HEK293 (cell line): ENCODE results near the gene OTOP3.
A peak's percentile ranks its signal among the peaks of the same experiment; 100 is the strongest.

Experiments
- IKZF3 ChIP-seq: fragments of 450-650 bp; IDR thresholded peaks from 2 replicates; pipeline ENCODE4 v1.5.0; 2018; ENCODE audit warnings: missing biosample characterization, mild to moderate bottlenecking, missing genetic modification characterization, moderate library complexity
- KLF16 ChIP-seq: fragments of 450-650 bp; formaldehyde crosslinking; IDR thresholded peaks from 2 replicates; pipeline ENCODE4 v1.5.1; 2017; ENCODE audit warnings: missing biosample characterization, missing genetic modification characterization
- KLF8 ChIP-seq: fragments of 450-650 bp; formaldehyde crosslinking; IDR thresholded peaks from 2 replicates; pipeline ENCODE4 v1.5.1; 2016; ENCODE audit warnings: missing biosample characterization, missing genetic modification characterization
- PRDM1 ChIP-seq: fragments of 450-650 bp; formaldehyde crosslinking; IDR thresholded peaks from 2 replicates; pipeline ENCODE4; 2016; ENCODE audit warnings: missing biosample characterization, missing genetic modification characterization
- RBAK ChIP-seq: fragments of 450-650 bp; formaldehyde crosslinking; IDR thresholded peaks from 2 replicates; pipeline ENCODE4 v1.5.1; 2016; ENCODE audit warnings: missing biosample characterization, missing genetic modification characterization
- SCRT2 ChIP-seq: fragments of 450-650 bp; formaldehyde crosslinking; IDR thresholded peaks from 2 replicates; pipeline ENCODE4 v1.5.1; 2016; ENCODE audit warnings: missing biosample characterization, missing genetic modification characterization
- ZBTB21 ChIP-seq: fragments of 450-650 bp; formaldehyde crosslinking; IDR thresholded peaks from 2 replicates; pipeline ENCODE4 v1.5.1; 2017; ENCODE audit warnings: missing biosample characterization, missing genetic modification characterization
- ZEB2 ChIP-seq: fragments of 450-650 bp; formaldehyde crosslinking; IDR thresholded peaks from 2 replicates; pipeline ENCODE4 v1.5.1; 2016; ENCODE audit warnings: missing biosample characterization, missing genetic modification characterization
- ZFP69B ChIP-seq: fragments of 450-650 bp; formaldehyde crosslinking; IDR thresholded peaks from 2 replicates; pipeline ENCODE4 v1.5.1; 2016; ENCODE audit warnings: missing biosample characterization, missing genetic modification characterization
- ZIC2 ChIP-seq: fragments of 450-650 bp; formaldehyde crosslinking; IDR thresholded peaks from 2 replicates; pipeline ENCODE4 v1.5.1; 2016; ENCODE audit warnings: missing biosample characterization, missing genetic modification characterization
- ZNF132 ChIP-seq: fragments of 450-650 bp; formaldehyde crosslinking; IDR thresholded peaks from 2 replicates; pipeline ENCODE4 v1.5.1; 2017; ENCODE audit warnings: missing biosample characterization, missing genetic modification characterization, borderline replicate concordance
- ZNF133 ChIP-seq: fragments of 450-650 bp; formaldehyde crosslinking; IDR thresholded peaks from 2 replicates; pipeline ENCODE4 v1.5.1; 2016; ENCODE audit warnings: missing biosample characterization, missing genetic modification characterization
- ZNF184 ChIP-seq: fragments of 450-650 bp; IDR thresholded peaks from 2 replicates; pipeline ENCODE4 v1.5.1; 2018; ENCODE audit warnings: missing biosample characterization, mild to moderate bottlenecking, missing genetic modification characterization
- ZNF19 ChIP-seq: fragments of 450-650 bp; formaldehyde crosslinking; IDR thresholded peaks from 2 replicates; pipeline ENCODE4; 2016; ENCODE audit warnings: missing biosample characterization, missing genetic modification characterization, low read depth
- ZNF221 ChIP-seq: fragments of 450-650 bp; formaldehyde crosslinking; IDR thresholded peaks from 2 replicates; pipeline ENCODE4 v1.5.1; 2017; ENCODE audit warnings: missing biosample characterization, missing genetic modification characterization, borderline replicate concordance
- ZNF274 ChIP-seq, 2 experiments: fragments of 200-500 bp in 1 of 2; fragments of 450-650 bp in 1 of 2; sonication (Bioruptor generic) in 1 of 2; formaldehyde crosslinking in 1 of 2; IDR thresholded peaks; 2 replicates each; pipeline versions ENCODE4 v1.5.1 to v1.6.1; 2014 to 2016; ENCODE audit warnings: borderline replicate concordance in 1 of 2, inconsistent platforms in 1 of 2, low read length in 1 of 2, missing biosample characterization in 1 of 2, missing genetic modification characterization in 1 of 2
- ZNF324 ChIP-seq: fragments of 450-650 bp; formaldehyde crosslinking; IDR thresholded peaks from 2 replicates; pipeline ENCODE4 v1.5.1; 2016; ENCODE audit warnings: missing biosample characterization, missing genetic modification characterization
- ZNF391 ChIP-seq: fragments of 450-650 bp; formaldehyde crosslinking; IDR thresholded peaks from 2 replicates; pipeline ENCODE4 v1.5.1; 2016; ENCODE audit warnings: low read depth, missing biosample characterization, missing genetic modification characterization, borderline replicate concordance
- ZNF571 ChIP-seq: fragments of 450-650 bp; formaldehyde crosslinking; IDR thresholded peaks from 2 replicates; pipeline ENCODE4 v1.5.0; 2017; ENCODE audit warnings: missing biosample characterization, missing genetic modification characterization
- ZNF777 ChIP-seq: fragments of 450-650 bp; formaldehyde crosslinking; IDR thresholded peaks from 2 replicates; pipeline ENCODE4 v1.5.1; 2017; ENCODE audit warnings: missing biosample characterization, missing genetic modification characterization, borderline replicate concordance
- ZSCAN16 ChIP-seq: fragments of 450-650 bp; formaldehyde crosslinking; IDR thresholded peaks from 2 replicates; pipeline ENCODE4 v1.5.1; 2016; ENCODE audit warnings: missing biosample characterization, missing genetic modification characterization
- TF ChIP-seq, protein P1 (sequence below): fragments of 450-650 bp; formaldehyde crosslinking; conservative IDR thresholded peaks from 2 replicates; pipeline ENCODE4 v1.5.1; 2016; ENCODE audit warnings: low read depth, missing biosample characterization, missing genetic modification characterization
- TF ChIP-seq, protein P2 (sequence below): fragments of 450-650 bp; IDR thresholded peaks from 2 replicates; pipeline ENCODE4 v1.5.1; 2018; ENCODE audit warnings: missing biosample characterization, mild to moderate bottlenecking, missing genetic modification characterization
- TF ChIP-seq, protein P3 (sequence below): fragments of 450-650 bp; formaldehyde crosslinking; IDR thresholded peaks from 2 replicates; pipeline ENCODE4 v1.5.1; 2016; ENCODE audit warnings: missing biosample characterization, missing genetic modification characterization
- TF ChIP-seq, protein P4 (sequence below): fragments of 450-650 bp; formaldehyde crosslinking; IDR thresholded peaks from 2 replicates; pipeline ENCODE4 v1.5.1; 2017; ENCODE audit warnings: missing biosample characterization, mild to moderate bottlenecking, missing genetic modification characterization, moderate library complexity
- TF ChIP-seq, protein P5 (sequence below): fragments of 450-650 bp; formaldehyde crosslinking; IDR thresholded peaks from 2 replicates; pipeline ENCODE4 v1.5.1; 2016; ENCODE audit warnings: missing biosample characterization, missing genetic modification characterization
- TF ChIP-seq, protein P6 (sequence below): fragments of 450-650 bp; IDR thresholded peaks from 2 replicates; pipeline ENCODE4 v1.5.1; 2018; ENCODE audit warnings: missing biosample characterization, missing genetic modification characterization

The OTOP3 gene

DNA sequence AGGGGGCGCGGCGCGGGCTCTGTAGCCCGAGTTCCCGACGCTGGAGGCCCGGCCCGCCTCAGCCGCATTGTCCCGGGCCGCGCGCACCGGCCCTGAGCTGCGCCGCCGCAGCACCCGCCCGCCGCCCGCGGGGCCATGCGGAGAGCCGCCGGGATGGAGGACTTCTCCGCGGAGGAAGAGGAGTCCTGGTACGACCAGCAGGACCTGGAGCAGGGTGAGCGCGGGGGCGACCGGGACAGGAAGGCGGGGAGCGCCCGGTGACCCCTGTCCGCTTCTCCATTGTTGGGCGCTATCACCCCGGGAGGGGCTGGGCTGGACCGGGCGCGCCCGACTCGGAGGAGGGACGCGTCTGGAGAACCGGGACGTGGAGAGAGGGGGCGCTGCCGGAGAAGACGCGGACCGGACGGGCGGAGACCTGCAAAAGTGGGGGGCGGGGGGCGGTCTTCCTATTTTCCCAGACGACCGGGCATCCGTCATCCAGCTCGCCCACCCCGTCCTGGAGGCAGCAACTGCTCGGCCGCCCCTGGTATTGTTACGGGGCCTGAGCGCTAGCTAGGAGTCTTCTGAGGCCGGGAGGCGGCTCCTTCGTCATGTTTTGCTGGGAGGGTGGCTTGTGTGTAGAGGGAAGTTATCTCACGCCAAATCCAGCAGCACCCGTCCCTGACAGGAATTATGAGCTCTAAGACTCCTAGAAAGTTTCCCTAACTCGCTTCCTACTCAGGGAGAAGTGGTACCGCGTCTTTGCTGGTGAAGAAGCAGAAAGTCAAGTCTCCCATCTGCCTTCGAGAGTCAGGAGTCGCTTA, 52.4 kb downstream of the OTOP3 start (continued):
- TF ChIP-seq, protein P1, sequence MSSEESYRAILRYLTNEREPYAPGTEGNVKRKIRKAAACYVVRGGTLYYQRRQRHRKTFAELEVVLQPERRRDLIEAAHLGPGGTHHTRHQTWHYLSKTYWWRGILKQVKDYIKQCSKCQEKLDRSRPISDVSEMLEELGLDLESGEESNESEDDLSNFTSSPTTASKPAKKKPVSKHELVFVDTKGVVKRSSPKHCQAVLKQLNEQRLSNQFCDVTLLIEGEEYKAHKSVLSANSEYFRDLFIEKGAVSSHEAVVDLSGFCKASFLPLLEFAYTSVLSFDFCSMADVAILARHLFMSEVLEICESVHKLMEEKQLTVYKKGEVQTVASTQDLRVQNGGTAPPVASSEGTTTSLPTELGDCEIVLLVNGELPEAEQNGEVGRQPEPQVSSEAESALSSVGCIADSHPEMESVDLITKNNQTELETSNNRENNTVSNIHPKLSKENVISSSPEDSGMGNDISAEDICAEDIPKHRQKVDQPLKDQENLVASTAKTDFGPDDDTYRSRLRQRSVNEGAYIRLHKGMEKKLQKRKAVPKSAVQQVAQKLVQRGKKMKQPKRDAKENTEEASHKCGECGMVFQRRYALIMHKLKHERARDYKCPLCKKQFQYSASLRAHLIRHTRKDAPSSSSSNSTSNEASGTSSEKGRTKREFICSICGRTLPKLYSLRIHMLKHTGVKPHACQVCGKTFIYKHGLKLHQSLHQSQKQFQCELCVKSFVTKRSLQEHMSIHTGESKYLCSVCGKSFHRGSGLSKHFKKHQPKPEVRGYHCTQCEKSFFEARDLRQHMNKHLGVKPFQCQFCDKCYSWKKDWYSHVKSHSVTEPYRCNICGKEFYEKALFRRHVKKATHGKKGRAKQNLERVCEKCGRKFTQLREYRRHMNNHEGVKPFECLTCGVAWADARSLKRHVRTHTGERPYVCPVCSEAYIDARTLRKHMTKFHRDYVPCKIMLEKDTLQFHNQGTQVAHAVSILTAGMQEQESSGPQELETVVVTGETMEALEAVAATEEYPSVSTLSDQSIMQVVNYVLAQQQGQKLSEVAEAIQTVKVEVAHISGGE (tag by site-specific recombination), result peak; percentile 51
- TF ChIP-seq ZEB2 (tag by site-specific recombination), result peak; percentile 79
- peak; percentile 80 for TF ChIP-seq KLF8 (tag by site-specific recombination)
- TF ChIP-seq, protein P2, sequence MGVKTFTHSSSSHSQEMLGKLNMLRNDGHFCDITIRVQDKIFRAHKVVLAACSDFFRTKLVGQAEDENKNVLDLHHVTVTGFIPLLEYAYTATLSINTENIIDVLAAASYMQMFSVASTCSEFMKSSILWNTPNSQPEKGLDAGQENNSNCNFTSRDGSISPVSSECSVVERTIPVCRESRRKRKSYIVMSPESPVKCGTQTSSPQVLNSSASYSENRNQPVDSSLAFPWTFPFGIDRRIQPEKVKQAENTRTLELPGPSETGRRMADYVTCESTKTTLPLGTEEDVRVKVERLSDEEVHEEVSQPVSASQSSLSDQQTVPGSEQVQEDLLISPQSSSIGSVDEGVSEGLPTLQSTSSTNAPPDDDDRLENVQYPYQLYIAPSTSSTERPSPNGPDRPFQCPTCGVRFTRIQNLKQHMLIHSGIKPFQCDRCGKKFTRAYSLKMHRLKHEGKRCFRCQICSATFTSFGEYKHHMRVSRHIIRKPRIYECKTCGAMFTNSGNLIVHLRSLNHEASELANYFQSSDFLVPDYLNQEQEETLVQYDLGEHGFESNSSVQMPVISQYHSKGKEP (tag by site-specific recombination), result no peak
- TF ChIP-seq, protein P3, sequence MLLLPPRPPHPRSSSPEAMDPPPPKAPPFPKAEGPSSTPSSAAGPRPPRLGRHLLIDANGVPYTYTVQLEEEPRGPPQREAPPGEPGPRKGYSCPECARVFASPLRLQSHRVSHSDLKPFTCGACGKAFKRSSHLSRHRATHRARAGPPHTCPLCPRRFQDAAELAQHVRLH (tag by site-specific recombination), result no peak
- no peak for TF ChIP-seq ZNF777 (tag by site-specific recombination)
- TF ChIP-seq ZNF184 (tag by site-specific recombination), result no peak
- TF ChIP-seq ZNF132 (tag by site-specific recombination), result no peak
- no peak for TF ChIP-seq ZSCAN16 (tag by site-specific recombination)
- TF ChIP-seq ZNF391 (tag by site-specific recombination), result peak; percentile 27; the same call in 1 of the 2 replicates
- TF ChIP-seq RBAK, result no peak
- no peak for TF ChIP-seq ZNF274 (IDR thresholded peaks at IDR 0.05; ENCODE audit: low read length)
- TF ChIP-seq ZNF274 (tag by site-specific recombination; IDR thresholded peaks at IDR 0.05; ENCODE audit: borderline replicate concordance), result no peak
- TF ChIP-seq, protein P4, sequence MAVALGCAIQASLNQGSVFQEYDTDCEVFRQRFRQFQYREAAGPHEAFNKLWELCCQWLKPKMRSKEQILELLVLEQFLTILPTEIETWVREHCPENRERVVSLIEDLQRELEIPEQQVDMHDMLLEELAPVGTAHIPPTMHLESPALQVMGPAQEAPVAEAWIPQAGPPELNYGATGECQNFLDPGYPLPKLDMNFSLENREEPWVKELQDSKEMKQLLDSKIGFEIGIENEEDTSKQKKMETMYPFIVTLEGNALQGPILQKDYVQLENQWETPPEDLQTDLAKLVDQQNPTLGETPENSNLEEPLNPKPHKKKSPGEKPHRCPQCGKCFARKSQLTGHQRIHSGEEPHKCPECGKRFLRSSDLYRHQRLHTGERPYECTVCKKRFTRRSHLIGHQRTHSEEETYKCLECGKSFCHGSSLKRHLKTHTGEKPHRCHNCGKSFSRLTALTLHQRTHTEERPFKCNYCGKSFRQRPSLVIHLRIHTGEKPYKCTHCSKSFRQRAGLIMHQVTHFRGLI (tag by site-specific recombination), result peak; percentile 96
- TF ChIP-seq PRDM1 (tag by site-specific recombination), result peak; percentile 59; the same call in 1 of the 2 replicates
- TF ChIP-seq ZNF324, result no peak
- TF ChIP-seq, protein P5, sequence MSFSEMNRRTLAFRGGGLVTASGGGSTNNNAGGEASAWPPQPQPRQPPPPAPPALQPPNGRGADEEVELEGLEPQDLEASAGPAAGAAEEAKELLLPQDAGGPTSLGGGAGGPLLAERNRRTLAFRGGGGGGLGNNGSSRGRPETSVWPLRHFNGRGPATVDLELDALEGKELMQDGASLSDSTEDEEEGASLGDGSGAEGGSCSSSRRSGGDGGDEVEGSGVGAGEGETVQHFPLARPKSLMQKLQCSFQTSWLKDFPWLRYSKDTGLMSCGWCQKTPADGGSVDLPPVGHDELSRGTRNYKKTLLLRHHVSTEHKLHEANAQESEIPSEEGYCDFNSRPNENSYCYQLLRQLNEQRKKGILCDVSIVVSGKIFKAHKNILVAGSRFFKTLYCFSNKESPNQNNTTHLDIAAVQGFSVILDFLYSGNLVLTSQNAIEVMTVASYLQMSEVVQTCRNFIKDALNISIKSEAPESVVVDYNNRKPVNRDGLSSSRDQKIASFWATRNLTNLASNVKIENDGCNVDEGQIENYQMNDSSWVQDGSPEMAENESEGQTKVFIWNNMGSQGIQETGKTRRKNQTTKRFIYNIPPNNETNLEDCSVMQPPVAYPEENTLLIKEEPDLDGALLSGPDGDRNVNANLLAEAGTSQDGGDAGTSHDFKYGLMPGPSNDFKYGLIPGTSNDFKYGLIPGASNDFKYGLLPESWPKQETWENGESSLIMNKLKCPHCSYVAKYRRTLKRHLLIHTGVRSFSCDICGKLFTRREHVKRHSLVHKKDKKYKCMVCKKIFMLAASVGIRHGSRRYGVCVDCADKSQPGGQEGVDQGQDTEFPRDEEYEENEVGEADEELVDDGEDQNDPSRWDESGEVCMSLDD (tag by site-specific recombination), result peak; percentile 87
- no peak for TF ChIP-seq ZNF19 (tag by site-specific recombination)
- 0 out of 2 replicates have a peak, but pooled peaks have one; percentile 33 for TF ChIP-seq KLF16
- no peak for TF ChIP-seq SCRT2 (tag by site-specific recombination)
- no peak for TF ChIP-seq ZNF571 (tag by site-specific recombination)
- peak; percentile 43; the same call in 1 of the 2 replicates for TF ChIP-seq IKZF3 (tag by site-specific recombination)
- TF ChIP-seq, protein P6, sequence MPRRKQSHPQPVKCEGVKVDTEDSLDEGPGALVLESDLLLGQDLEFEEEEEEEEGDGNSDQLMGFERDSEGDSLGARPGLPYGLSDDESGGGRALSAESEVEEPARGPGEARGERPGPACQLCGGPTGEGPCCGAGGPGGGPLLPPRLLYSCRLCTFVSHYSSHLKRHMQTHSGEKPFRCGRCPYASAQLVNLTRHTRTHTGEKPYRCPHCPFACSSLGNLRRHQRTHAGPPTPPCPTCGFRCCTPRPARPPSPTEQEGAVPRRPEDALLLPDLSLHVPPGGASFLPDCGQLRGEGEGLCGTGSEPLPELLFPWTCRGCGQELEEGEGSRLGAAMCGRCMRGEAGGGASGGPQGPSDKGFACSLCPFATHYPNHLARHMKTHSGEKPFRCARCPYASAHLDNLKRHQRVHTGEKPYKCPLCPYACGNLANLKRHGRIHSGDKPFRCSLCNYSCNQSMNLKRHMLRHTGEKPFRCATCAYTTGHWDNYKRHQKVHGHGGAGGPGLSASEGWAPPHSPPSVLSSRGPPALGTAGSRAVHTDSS, result peak; percentile 54; the same call in 1 of the 2 replicates
- no peak for TF ChIP-seq ZIC2 (tag by site-specific recombination)
- TF ChIP-seq ZBTB21 (tag by site-specific recombination), result no peak
- TF ChIP-seq ZNF221, result no peak
- TF ChIP-seq ZFP69B (tag by site-specific recombination), result no peak
- no peak for TF ChIP-seq ZNF133
